ENCODE measurements around the gene GPR107.

The GPR107 gene

GRCh38 chr9:130054325-130054786, 650 bp downstream of the GPR107 start:
- TF ChIP-seq EP300 (IDR thresholded peaks at IDR 0.05; ENCODE audit: borderline replicate concordance) = no peak
- peak; percentile 43; the same call in 1 of the 2 replicates for TF ChIP-seq USF1 (IDR thresholded peaks at IDR 0.05)

- no peak for TF ChIP-seq TEAD4 (IDR thresholded peaks at IDR 0.05)
- TF ChIP-seq, protein P1, sequence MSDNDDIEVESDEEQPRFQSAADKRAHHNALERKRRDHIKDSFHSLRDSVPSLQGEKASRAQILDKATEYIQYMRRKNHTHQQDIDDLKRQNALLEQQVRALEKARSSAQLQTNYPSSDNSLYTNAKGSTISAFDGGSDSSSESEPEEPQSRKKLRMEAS (IDR thresholded peaks at IDR 0.05) = no peak
- no peak for TF ChIP-seq EP300 (IDR thresholded peaks at IDR 0.05; ENCODE audit: borderline replicate concordance)
- TF ChIP-seq USF1 (IDR thresholded peaks at IDR 0.05) = no peak
- TF ChIP-seq YY1 (IDR thresholded peaks at IDR 0.05; ENCODE audit: low read depth) = no peak
Measured at GRCh38 chr9:130054820-130055219, 1.1 kb downstream of the GPR107 start.

DNA sequence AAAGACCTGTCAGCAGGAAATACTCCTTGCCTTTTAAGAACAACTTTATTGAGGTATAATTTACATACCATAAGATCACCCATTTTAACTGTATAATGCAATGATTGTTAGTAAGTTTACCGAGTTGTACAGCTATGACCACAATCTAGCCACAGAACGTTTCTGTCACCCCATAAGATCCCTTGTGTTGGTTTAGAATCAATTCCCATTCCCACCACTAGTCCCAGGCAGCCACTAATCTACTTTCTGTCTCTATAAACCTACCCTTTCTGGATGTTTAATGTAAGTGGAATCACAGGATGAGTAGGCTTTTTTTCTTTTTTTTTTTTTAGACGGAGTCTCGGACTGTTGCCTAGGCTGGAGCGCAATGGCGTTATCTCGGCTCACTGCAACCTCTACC, 4.4 kb downstream of the GPR107 start:
- TF ChIP-seq FOXM1 (IDR thresholded peaks at IDR 0.05; ENCODE audit: borderline replicate concordance, low read depth) = no peak
- TF ChIP-seq TAF1 (IDR thresholded peaks at IDR 0.05; ENCODE audit: low read depth) = no peak
- no peak for TF ChIP-seq REST (IDR thresholded peaks at IDR 0.05; ENCODE audit: low read depth)
- TF ChIP-seq, protein P1 (IDR thresholded peaks at IDR 0.05) = no peak
- no peak for TF ChIP-seq RAD21 (IDR thresholded peaks at IDR 0.05; ENCODE audit: low read depth)
- no peak for TF ChIP-seq CEBPB (IDR thresholded peaks at IDR 0.05)
- TF ChIP-seq TEAD4 (IDR thresholded peaks at IDR 0.05) = no peak
- TF ChIP-seq CREB1 (IDR thresholded peaks at IDR 0.05; ENCODE audit: low read depth) = no peak
- no peak for TF ChIP-seq TCF12 (IDR thresholded peaks at IDR 0.05; ENCODE audit: low read depth)
- no peak for TF ChIP-seq EGR1 (IDR thresholded peaks at IDR 0.05)
- no peak for TF ChIP-seq EP300 (IDR thresholded peaks at IDR 0.05; ENCODE audit: borderline replicate concordance)

- TF ChIP-seq EGR1 (IDR thresholded peaks at IDR 0.05) (no peak), FOXM1 (IDR thresholded peaks at IDR 0.05; ENCODE audit: borderline replicate concordance, low read depth) (no peak), RAD21 (IDR thresholded peaks at IDR 0.05; ENCODE audit: low read depth) (no peak), USF1 (IDR thresholded peaks at IDR 0.05) (no peak), TAF1 (IDR thresholded peaks at IDR 0.05; ENCODE audit: low read depth) (no peak), REST (IDR thresholded peaks at IDR 0.05; ENCODE audit: low read depth) (no peak)
- TF ChIP-seq, protein P1 (IDR thresholded peaks at IDR 0.05) = no peak
Measured at GRCh38 chr9:130058887-130059286, 5.2 kb downstream of the GPR107 start.

- TF ChIP-seq TAF1 (IDR thresholded peaks at IDR 0.05; ENCODE audit: low read depth) = no peak
- TF ChIP-seq NFIC (IDR thresholded peaks at IDR 0.05) = no peak
- no peak for TF ChIP-seq EP300 (IDR thresholded peaks at IDR 0.05; ENCODE audit: borderline replicate concordance)
- no peak for TF ChIP-seq USF1 (IDR thresholded peaks at IDR 0.05)
- no peak for TF ChIP-seq CREB1 (IDR thresholded peaks at IDR 0.05; ENCODE audit: low read depth)
- no peak for TF ChIP-seq FOXM1 (IDR thresholded peaks at IDR 0.05; ENCODE audit: borderline replicate concordance, low read depth)
- no peak for TF ChIP-seq EGR1 (IDR thresholded peaks at IDR 0.05)
- TF ChIP-seq CEBPB (IDR thresholded peaks at IDR 0.05) = no peak
- no peak for TF ChIP-seq TEAD4 (IDR thresholded peaks at IDR 0.05)
- no peak for TF ChIP-seq ZBTB7A (IDR thresholded peaks at IDR 0.05; ENCODE audit: low read depth)
- TF ChIP-seq YY1 (IDR thresholded peaks at IDR 0.05; ENCODE audit: low read depth) = no peak
- TF ChIP-seq REST (IDR thresholded peaks at IDR 0.05; ENCODE audit: low read depth) = no peak
- TF ChIP-seq, protein P1 (IDR thresholded peaks at IDR 0.05) = no peak
- TF ChIP-seq TCF12 (IDR thresholded peaks at IDR 0.05; ENCODE audit: low read depth) = no peak
- no peak for TF ChIP-seq RAD21 (IDR thresholded peaks at IDR 0.05; ENCODE audit: low read depth)
Measured at GRCh38 chr9:130060296-130060695, 6.6 kb downstream of the GPR107 start.
